ENCODE measurements around the gene KHDRBS2. TPM values are rescaled to one million over a fixed set of nuclear protein-coding genes. Genes with fewer than 3 reads are reported as not detected.
"Not testable (repeated sequence)": the region's sequence is repeated elsewhere in the genome, so short reads cannot be mapped to it uniquely, and the experiment has no call there.

The KHDRBS2 gene
- total RNA-seq, 1 donor from 2014 or later, result not detected

- Histone ChIP-seq H3K4me3 (no peak overlapping the region), H3K9me3 (replicated peaks) (peaks cover 16% of the 10 kb centered on the region), H3K36me3 (no peaks in the 10 kb centered on the region), H3K27me3 (ENCODE audit: low read depth) (no peaks in the 10 kb centered on the region), H3K4me1 (no peaks in the 10 kb centered on the region), H3K27ac (replicated peaks) (no peak overlapping the region)
- TF ChIP-seq CTCF (IDR thresholded peaks at IDR 0.05; ENCODE audit: borderline replicate concordance), result peak; percentile 43
- intact Hi-C loops (cut with micrococcal nuclease), result no loop called here
- no peak for DNase-seq
Measured at GRCh38 chr6:61809004-61809595, 476.9 kb downstream of the KHDRBS2 start.

- TF ChIP-seq CTCF (IDR thresholded peaks at IDR 0.05; ENCODE audit: borderline replicate concordance), result no peak
- Histone ChIP-seq H3K4me1 (no peaks in the 10 kb centered on the region), H3K4me3 (no peak overlapping the region), H3K36me3 (no peaks in the 10 kb centered on the region), H3K27ac (replicated peaks) (no peak overlapping the region), H3K27me3 (ENCODE audit: low read depth) (no peaks in the 10 kb centered on the region), H3K9me3 (replicated peaks) (no peaks in the 10 kb centered on the region)
- intact Hi-C loops (cut with micrococcal nuclease), result no loop called here
- DNase-seq, result no peak
Measured at GRCh38 chr6:61787998-61788397, 498.0 kb downstream of the KHDRBS2 start.

- H3K9me3 ChIP-seq (replicated peaks), result peaks cover 32% of the 10 kb centered on the region
- intact Hi-C loops (cut with micrococcal nuclease); H3K4me3 ChIP-seq; H3K36me3 ChIP-seq; DNase-seq; H3K4me1 ChIP-seq; H3K27me3 ChIP-seq (ENCODE audit: low read depth); H3K27ac ChIP-seq (replicated peaks): not testable (repeated sequence)
Measured at GRCh38 chr6:61769446-61769845, 516.6 kb downstream of the KHDRBS2 start.

- Histone ChIP-seq H3K27me3 (ENCODE audit: low read depth) (no peaks in the 10 kb centered on the region), H3K36me3 (no peaks in the 10 kb centered on the region), H3K4me1 (no peaks in the 10 kb centered on the region), H3K9me3 (replicated peaks) (peaks cover 22% of the 10 kb centered on the region), H3K27ac (replicated peaks) (no peak overlapping the region), H3K4me3 (no peak overlapping the region)
- no peak for DNase-seq
- intact Hi-C loops (cut with micrococcal nuclease), result no loop called here
- no peak for TF ChIP-seq CTCF (IDR thresholded peaks at IDR 0.05; ENCODE audit: borderline replicate concordance)
Measured at GRCh38 chr6:61755739-61756138, 530.3 kb downstream of the KHDRBS2 start.

- H3K4me1 ChIP-seq, result no peaks in the 10 kb centered on the region
- peaks cover 25% of the 10 kb centered on the region for H3K9me3 ChIP-seq (replicated peaks)
- no peak overlapping the region for H3K4me3 ChIP-seq
- no peak for TF ChIP-seq CTCF (IDR thresholded peaks at IDR 0.05; ENCODE audit: borderline replicate concordance)
- no peaks in the 10 kb centered on the region for H3K27me3 ChIP-seq (ENCODE audit: low read depth)
- no peak for DNase-seq
- H3K27ac ChIP-seq (replicated peaks), result no peak overlapping the region
- intact Hi-C loops (cut with micrococcal nuclease), result no loop called here
- no peaks in the 10 kb centered on the region for H3K36me3 ChIP-seq
Measured at GRCh38 chr6:61751986-61752385, 534.0 kb downstream of the KHDRBS2 start.

- DNase-seq, result no peak
- no peak for TF ChIP-seq CTCF (IDR thresholded peaks at IDR 0.05; ENCODE audit: borderline replicate concordance)
- H3K9me3 ChIP-seq (replicated peaks), result peaks cover 9% of the 10 kb centered on the region
- H3K36me3 ChIP-seq, result no peaks in the 10 kb centered on the region
- no peaks in the 10 kb centered on the region for H3K27me3 ChIP-seq (ENCODE audit: low read depth)
- no peak overlapping the region for H3K4me3 ChIP-seq
- H3K27ac ChIP-seq (replicated peaks), result no peak overlapping the region
- no peaks in the 10 kb centered on the region for H3K4me1 ChIP-seq
- intact Hi-C loops (cut with micrococcal nuclease), result no loop called here
Measured at GRCh38 chr6:61745994-61746393, 540.0 kb downstream of the KHDRBS2 start.
